HG03196 (cell line): ENCODE data around the gene MT4.
A peak's percentile ranks its signal among the peaks of the same experiment; 100 is the strongest.

ENCODE experiments used
- ATAC-seq: cut with Tn5 transposase; IDR thresholded peaks from one replicate; pipeline ENCODE4 v1.9.1; 2021; ENCODE audit not compliant: unreplicated experiment

MT4 gene

DNA sequence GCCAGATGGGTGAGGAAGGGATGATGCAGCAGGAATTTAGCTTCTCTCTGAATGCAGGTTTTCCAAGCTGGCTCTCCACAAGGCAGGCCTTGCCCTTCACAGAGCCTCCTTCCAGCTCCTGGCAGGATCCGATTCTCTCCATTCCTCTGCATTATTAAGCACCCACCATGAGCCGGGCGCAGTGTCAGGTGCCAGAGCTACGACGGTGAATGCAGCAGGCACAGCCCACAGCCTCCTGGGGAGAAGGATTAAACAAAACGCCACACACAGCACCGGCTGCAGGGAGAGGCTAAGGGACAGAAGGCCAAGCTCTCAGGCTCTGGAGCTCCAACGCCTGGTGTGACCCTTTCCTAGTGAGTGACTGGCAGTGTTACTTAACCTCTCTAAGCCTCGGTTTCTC lies 36.5 kb downstream of the MT4 start:
- ATAC-seq = no peak

DNA sequence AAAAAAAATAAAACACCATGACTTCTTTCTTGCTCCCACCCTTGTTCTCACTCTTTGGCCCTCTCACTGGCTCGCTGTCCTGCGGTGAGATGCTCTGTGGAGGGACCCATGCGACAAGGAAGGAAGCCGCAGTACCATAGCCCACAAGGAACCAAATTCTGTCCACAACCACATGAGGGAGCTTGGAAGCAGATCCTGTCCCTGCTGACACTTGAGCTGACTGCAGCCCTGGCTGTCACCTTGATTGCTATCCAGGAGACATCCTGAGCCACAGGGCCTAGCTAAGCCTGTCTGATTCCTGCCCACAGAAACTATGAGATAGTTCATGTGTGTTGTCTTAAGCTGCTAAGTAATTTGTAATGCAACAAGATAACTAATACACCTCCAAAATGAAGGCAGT lies 38.7 kb downstream of the MT4 start:
- ATAC-seq = no peak

DNA sequence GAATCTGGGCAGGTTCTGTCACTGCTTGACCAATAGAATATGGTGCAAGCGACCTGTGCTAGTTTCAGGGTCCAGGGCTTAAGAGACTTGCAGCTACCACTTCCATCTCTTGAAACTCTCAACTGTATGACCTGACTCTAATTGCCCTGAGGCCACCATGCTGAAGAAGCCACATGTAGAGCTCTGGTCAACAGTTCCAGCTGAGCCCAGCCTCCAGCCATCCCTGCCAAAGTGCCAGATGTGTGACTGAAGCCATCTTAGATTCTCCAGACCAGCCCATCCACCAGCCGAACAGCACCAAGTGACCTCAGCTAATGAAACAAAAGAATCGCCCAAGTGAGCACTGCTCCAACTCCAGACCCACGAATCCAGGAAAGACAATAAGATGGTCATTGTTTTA lies 40.1 kb downstream of the MT4 start:
- no peak for ATAC-seq

DNA sequence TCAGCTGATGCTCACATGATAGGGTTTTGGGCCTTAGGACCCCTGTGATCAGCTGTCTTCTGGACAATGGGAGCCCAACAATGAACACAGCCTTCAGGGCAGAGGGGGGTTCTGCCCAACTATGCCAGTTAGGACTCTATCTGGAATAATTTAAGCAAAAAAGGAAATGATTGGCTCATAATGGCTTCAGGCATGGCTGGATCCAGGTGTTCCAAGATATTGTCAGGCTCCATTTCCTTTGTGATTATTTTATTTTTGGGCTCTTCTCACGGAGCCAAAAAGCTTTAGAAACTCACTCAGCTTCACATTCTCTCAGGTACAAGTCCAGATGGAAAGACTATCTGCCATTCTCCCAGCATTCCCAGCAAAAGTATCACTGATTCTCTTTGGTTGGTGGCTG lies 40.6 kb downstream of the MT4 start:
- ATAC-seq = no peak

DNA sequence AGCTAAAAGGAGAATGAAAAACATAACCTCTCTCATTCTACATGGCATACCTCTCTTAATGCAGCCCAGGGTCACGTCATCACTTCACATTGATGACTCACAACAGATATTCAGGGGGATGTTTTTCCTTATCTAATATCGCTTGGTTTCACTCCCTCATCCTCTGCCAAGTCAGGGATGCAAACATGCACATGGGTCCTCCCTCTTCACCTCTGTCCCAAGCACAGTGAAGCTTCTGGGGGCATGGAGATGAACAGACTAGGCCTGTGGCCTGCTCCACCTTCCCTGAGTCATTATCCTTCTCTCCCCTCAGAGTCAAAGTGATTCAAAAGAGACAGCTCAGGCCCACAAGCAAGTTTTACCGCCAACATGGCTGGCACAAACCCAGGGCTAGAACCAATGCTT lies 41.2 kb downstream of the MT4 start:
- no peak for ATAC-seq

DNA sequence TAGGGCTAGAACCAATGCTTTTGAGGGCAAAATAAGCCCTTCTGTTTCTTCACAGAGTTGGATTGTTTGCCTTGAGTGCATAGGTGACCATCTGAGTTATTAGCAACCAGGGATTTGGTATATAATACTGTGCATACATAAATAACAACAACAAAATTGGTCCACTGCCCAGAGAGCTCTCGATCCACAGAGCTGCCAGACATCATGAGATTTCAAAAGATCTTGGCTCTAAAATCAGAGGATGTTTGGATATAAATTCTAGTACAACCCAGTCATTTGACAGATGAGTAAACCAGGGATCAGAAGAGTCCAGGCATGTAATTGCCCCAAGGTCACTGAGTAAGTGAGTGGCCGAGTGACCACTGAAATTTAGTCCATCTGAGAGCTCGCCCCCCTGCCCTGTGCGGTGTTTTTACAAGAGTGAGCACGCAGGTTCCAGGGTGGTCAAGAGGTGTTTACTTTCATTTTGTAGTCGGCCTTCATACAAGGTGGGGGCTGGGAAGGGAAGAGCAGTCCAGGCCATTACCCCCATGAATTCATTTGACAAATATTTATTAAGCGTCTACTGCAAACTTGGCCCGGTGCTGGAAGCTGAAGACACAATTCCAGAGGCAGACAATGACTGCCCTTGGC lies 41.7 kb downstream of the MT4 start:
- no peak for ATAC-seq

DNA sequence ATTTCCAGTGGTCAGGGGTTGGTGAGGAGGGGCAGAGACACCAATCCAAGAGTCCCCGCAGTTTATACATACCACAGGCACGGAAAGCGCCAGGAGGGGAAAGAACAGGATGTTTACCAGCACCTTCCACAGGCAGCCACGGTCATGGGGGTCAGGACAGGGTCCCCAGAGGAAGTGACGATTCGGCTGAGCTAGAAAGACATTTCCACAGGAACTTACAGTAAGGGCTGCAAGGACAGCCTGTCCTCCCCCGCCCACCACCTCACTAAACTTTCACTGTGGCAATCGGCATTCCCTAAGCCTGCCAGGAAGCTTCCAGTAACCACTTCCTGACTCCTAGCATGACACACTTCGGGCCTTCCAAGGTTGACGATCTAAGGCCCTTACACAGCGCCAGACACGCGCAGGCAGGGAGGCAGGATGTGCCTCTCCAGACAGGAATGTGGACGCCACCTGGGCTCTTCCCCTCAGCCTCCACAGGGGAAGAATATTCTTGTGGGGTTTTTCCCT lies 42.3 kb downstream of the MT4 start:
- no peak for ATAC-seq

DNA sequence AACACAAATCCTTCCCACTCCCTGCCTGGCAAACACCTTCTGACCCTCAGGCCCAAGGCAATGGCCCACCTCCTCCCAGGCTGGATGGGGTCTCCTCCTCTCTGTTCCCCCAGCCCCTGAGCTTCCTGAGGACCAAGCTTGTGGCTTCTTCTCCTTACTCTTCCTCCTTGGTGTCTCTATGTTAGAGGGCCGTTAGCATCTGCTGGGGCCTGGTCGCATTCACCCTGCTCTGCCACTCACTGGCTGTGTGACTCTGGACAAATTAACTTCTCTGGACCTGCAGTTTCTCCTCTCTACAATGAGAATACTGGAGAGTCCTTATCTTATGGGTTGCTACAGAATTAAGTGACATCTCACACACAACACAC lies 42.8 kb downstream of the MT4 start:
- no peak for ATAC-seq

DNA sequence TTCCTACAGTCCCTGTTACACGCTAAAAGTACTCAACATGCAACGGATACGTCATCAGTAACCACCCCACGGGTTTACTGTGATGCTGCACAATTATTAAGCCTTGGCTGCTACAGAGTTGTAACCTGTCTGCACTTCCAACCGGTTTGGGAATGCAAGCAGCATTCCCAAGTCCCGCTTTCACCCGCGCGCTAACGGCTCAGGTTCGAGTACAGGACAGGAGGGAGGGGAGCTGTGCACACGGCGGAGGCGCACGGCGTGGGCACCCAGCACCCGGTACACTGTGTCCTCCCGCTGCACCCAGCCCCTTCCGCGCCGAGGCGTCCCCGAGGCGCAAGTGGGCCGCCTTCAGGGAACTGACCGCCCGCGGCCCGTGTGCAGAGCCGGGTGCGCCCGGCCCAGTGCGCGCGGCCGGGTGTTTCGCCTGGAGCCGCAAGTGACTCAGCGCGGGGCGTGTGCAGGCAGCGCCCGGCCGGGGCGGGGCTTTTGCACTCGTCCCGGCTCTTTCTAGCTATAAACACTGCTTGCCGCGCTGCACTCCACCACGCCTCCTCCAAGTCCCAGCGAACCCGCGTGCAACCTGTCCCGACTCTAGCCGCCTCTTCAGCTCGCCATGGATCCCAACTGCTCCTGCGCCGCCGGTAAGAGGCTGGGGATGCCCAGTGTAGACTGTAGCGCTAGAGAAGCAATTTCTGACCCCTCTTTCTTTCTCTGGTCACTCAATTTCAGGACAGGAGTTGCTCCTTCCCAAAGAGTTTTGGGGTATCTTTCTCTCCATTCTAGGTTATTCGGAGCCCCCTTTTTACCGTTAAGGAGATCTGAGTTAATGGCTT lies 43.4 kb downstream of the MT4 start, which contains the start of gene MT2A:
MT2A (plus strand) TSS at position 542 of the 833 bp plus-strand sequence; CDS start at position 614, 72 bp downstream.
- ATAC-seq = peak; percentile 87

DNA sequence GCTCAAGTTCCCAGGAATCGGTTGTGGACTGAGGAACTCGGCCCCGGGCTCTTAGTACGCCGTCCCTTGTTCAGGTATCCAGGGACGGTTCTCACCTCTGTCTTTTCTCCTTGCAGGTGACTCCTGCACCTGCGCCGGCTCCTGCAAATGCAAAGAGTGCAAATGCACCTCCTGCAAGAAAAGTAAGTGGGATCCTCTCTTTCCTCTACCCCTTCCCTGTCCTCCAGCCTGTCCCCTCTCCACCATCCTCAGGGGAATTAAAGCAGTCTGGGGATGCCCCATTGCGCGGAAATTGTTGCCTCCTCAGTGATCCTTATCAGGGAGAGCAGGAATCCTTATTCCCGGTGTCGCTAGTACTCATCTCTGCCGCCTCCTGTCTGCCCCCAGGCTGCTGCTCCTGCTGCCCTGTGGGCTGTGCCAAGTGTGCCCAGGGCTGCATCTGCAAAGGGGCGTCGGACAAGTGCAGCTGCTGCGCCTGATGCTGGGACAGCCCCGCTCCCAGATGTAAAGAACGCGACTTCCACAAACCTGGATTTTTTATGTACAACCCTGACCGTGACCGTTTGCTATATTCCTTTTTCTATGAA lies 44.1 kb downstream of the MT4 start:
- ATAC-seq = no peak

DNA sequence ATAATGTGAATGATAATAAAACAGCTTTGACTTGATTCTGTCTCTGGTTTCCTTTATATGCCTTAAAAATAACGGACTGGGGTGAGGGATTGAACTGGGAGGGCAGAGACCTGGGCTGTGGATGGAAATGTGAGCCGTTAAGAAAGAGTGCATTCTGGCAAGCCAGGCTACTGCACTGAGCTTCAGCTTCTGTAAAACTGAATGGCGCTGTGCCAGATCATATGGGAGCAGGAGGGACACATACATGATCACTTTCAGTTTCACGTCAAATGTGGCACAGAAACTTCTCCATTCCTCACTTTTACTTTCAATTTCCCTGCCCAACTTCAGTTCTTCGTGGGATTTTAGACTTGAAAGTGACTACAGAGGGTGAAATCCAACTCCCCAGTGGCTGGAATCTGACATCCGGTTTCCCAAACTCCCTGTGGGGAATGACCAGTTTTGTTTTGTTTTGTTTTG lies 44.6 kb downstream of the MT4 start:
- peak; percentile 27 for ATAC-seq

DNA sequence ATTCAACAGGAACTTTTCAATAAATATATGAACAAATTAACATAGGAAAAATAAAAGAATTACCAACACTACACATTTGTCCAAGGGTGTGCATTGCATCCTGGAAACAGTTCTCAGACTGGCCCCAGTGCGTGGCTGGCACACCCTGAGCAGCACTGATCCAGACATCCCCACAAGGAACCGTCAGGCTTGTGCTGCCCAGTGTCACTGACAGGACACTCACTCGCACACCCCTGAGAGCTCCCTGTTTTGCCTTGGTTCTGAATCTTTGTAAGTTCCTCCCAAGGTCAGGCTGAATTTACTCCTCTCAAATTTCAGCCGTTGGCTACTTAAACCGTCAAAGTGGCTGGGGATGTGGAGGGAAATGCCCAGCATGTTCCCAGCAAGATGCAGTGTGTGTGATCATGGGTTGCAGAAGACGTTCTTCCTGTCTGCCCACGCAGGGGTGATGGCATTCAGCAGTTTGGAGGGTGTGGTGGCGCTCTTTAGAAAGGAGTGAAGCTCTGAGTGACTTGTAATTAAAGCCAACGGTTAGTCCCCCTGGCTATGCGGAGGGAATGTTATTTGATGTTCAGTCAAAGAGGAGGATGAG lies 45.2 kb downstream of the MT4 start:
- no peak for ATAC-seq

DNA sequence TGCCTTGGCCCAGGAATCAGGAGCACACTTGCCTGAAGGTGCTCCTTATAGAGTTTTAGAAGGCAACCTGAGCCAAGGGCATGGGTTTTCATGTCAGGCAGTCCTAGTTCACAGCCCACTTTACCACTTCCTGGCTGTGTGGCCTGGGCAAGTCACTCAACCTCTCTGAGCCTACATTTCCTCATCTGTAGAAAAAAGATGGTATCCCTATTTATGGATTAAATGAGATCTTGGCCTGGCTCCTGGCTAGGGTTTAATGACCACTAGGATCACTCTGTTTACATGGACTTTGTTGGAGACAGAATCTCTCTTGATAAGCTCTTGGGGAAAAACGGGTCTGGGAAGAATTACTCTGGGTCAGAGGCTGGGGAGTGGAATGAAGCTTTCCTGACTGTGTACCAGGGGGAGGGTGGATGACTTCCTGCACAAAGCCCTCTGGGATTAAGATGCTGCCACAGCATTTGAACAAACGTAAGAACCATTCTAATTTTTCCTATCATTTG lies 45.8 kb downstream of the MT4 start:
- no peak for ATAC-seq

DNA sequence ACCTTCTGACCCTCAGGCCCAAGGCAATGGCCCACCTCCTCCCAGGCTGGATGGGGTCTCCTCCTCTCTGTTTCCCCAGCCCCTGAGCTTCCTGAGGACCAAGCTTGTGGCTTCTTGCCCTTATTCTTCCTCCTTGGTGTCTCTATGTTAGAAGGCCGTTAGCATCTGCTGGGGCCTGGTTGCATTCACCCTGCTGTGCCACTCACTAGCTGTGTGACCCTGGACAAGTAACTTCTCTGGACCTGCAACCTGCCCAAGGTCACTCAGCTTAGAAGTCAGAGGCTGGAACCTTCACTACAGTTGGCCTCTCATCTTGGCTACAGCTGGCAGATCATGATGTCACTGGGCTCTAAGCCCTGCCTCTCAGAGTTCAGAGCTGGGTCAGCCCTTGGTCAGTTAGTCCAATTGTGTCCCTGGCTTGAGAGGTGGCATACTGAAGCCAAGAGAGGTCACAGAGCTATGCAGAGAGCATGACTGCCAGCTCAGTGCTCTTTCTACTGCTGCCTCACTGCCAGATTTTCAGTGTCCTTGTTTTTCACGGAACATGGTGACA lies 46.5 kb downstream of the MT4 start:
- ATAC-seq = no peak

DNA sequence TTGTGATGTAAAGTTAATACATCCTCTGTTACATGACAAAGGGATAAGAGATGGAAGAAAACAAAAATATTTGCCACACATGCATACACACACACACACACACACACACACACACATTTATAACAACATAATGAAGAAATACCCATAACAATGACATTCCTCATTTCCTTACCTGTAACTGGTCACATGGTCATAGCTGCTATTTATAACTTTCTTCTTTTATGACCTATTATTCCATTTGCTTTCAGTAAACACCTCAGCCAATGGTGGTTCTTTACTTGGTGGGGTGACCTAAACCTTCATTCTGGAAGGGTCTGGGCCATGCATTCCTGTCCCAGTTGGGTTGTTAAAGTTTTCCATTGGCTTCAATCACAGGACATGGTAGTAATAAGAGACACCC lies 48.8 kb downstream of the MT4 start:
- ATAC-seq = no peak

DNA sequence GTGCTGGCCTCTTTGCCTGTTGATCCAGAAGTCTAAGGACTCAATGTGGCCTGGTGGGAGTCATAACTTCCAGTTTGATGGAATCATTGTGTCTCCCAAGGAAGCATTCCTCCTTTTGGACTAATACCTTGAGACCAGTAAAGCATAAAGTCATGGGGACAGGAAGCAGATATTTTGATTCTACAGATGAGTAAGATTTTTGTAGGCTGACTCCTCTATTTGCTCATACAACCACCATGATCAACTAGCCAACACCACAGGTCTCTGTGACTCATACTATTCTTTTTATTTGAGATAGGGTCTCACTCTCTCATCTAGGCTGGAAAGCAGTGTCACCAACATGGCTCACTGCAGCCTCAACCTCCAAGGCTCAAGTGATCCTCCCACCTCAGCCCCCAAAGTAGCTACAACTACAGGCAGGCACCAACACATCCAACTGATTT lies 49.7 kb downstream of the MT4 start:
- ATAC-seq = no peak

DNA sequence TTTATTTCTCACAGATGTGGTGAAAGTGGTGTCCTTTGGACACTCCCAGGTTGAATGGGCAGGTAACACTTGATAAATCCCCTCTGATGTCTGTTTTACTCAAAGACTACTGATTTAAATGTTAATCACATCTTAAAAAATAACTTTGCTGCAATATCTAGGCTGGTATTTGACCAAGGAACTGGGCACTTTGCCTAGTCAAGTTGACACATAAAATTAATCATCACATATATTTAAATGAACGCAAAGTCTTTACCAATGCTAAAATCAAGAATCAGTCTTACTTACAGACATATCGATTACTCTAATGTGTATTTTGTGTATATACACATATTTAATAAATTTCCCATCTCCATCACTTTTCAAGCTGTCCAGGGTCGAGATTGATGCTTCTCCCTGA lies 50.5 kb downstream of the MT4 start:
- ATAC-seq = no peak

DNA sequence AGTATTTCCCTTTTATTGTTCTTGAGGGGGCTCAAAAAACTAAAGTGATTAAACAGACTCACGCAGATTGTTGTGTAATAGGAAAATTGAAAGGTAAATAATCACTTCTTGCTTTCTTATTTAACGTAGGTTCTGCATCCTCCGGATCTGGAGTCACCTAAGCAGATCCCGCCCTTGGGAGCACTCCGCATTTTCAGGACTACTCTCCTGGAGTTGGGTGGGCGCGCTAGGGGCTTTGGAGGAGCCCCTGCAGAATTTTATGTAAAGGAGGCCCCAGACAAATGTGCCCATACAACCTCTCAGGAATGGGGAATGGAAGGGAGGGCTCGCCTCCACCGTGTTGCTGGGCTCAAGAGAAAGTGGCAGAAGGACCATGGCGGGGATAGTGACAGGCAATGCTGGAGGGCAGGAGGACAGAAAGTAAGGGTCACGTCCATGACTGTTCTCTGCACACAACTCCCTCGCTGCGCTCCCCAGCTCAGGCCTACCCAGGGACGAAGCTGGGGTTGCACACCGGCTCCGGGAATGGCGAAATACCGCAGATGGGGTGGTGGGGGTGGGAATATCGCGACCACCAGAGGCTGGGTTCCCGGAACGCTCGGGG lies 51.8 kb downstream of the MT4 start:
- ATAC-seq = no peak

DNA sequence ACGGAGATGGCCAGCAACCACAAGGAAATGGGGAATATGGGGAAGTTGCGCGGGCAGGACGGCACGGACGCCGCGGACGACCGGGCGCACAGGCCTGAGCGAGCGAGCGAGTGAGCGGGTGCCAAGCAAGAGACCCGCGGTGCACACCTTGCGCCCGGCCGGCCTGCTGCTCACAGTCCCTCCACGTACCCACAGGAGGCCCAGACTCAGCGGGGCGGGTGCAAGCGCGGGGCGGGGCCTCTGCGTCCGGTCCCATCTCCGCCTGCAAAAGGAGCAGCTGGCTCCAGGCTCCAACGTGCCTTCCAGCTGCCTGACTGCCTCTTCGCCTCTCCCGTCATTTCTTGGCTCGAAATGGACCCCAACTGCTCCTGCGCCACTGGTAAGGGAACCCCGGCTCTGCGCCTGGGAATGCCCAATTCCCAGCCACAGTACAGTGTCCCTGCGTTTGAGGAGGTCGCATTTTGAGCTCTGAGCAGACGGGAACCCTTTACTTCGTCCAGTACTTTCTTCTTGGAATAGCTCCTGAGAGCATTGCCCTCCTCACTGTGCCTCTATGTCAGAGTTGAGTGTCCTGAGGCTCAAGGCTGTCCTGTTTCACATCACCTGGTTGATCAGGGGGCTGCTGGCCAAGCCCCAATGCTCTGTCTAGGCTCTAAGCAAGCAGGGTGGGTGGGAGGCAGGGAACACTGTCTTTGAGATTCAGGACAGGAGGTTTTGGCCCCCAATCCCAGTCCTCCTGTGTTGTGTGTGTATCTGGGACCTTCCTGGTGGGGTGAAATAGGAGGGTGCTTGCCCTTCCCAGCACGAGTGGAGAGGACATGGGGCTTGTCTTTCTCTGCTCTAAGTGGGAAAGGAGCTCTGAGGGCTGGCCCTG lies 52.6 kb downstream of the MT4 start:
- no peak for ATAC-seq

DNA sequence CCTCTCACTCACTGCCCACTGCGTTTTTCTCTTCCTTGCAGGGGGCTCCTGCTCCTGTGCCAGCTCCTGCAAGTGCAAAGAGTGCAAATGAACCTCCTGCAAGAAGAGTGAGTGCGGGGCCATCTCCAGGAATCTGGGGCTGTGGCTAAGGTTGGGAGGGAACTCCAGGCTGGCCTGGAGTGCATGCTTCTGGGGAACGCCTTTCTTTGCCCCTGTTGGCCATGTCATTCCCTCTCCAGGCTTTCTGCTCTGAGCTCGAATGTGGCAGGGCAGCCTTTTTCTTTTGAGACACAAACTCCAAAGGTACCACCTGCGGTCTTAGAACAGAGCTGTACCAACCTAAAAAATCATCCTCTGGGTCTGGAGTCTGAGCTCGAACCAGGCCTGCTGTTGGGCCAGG lies 53.3 kb downstream of the MT4 start:
- no peak for ATAC-seq
